Measurements from ENCODE around the gene PRKD1. TPM values are rescaled to one million over a fixed set of nuclear protein-coding genes. Genes with fewer than 3 reads are reported as not detected.

Gene PRKD1
- total RNA-seq, 1 experiment from 2014 or later: 2.7 TPM

GRCh38 chr14:29810064-29810463, 117.6 kb downstream of the PRKD1 start:
- WGBS (ENCODE audit: extremely low coverage, insufficient read length, low lambda C conversion rate): no CpG with 5 or more reads among the region's 3 CpGs
- Histone ChIP-seq H2BK15ac (ENCODE audit: low read depth, low read length) (no peak overlapping the region), H3K14ac (ENCODE audit: insufficient read depth, low read length) (no peak overlapping the region), H3K56ac (ENCODE audit: insufficient read length, low read depth, low read length) (no peak overlapping the region), H4K5ac (ENCODE audit: insufficient read length, low read depth, low read length) (no peak overlapping the region), H3K27ac (ENCODE audit: insufficient read length, low read depth, low read length) (no peak overlapping the region), H3K4me1 (ENCODE audit: insufficient read depth, low read length) (peaks cover 8% of the 10 kb centered on the region), H3K79me1 (ENCODE audit: insufficient read depth, low read depth, low read length, poor library complexity, severe bottlenecking) (no peaks in the 10 kb centered on the region), H3K23ac (ENCODE audit: insufficient read length, low read depth, low read length) (no peak overlapping the region), H3K23me2 (ENCODE audit: insufficient read length, low read depth, low read length, poor library complexity, severe bottlenecking) (no peaks in the 10 kb centered on the region), H2BK5ac (ENCODE audit: insufficient read length, low read length) (no peak overlapping the region), H3K9ac (ENCODE audit: extremely low read depth, insufficient read length, low read length) (no peak overlapping the region), H4K20me1 (ENCODE audit: control insufficient read depth, insufficient read depth, insufficient read length) (no peaks in the 10 kb centered on the region), H2AK5ac (ENCODE audit: insufficient read length, low read length) (no peak overlapping the region), H2AFZ (ENCODE audit: low read length) (no peak overlapping the region), H3K9me3 (ENCODE audit: control insufficient read depth, low read depth, low read length) (no peaks in the 10 kb centered on the region), H3T11ph (ENCODE audit: low read length) (no peak overlapping the region), H3K4me2 (ENCODE audit: insufficient read depth, insufficient read length, low read length) (no peak overlapping the region), H4K91ac (ENCODE audit: insufficient read length, low read depth, low read length) (no peak overlapping the region), H3K79me2 (ENCODE audit: insufficient read depth, low read length) (no peaks in the 10 kb centered on the region), H3K4ac (ENCODE audit: low read depth, low read length) (no peak overlapping the region), H3K27me3 (ENCODE audit: insufficient read depth, low read length) (no peaks in the 10 kb centered on the region), H4K8ac (replicated peaks; ENCODE audit: insufficient read length, low read depth, low read length) (no peak overlapping the region), H2BK20ac (ENCODE audit: low read depth, low read length, poor library complexity, severe bottlenecking) (no peak overlapping the region), H3K18ac (ENCODE audit: insufficient read length, low read depth, low read length) (no peak overlapping the region), H2BK120ac (ENCODE audit: low read depth, low read length, poor library complexity, severe bottlenecking) (no peak overlapping the region), H2BK12ac (ENCODE audit: insufficient read length, low read depth, low read length) (no peak overlapping the region)
- Mint-ChIP-seq H3K27me3 (ENCODE audit: low read depth) (no peaks in the 10 kb centered on the region), H3K4me3 (no peak overlapping the region), H3K9me3 (no peaks in the 10 kb centered on the region; a peak in 2 of 5 replicates), H3K27ac (no peak overlapping the region), H3K4me1 (peaks cover 33 to 49% of the 10 kb centered on the region in 2 experiments), H3K36me3 (ENCODE audit: insufficient read depth in 1 of 3, low read depth in 3 of 3) (peaks cover 0 to 3% (median 0%) of the 10 kb centered on the region in 3 experiments; a peak in 1 of 7 replicates)
- DNase-seq: no peak
- TF ChIP-seq CTCF (conservative IDR thresholded peaks at IDR 0.05): no peak
